Cardiac muscle cell (in vitro differentiated cells and primary cell): ENCODE results near the gene DSP. TPM values are rescaled to one million over a fixed set of nuclear protein-coding genes. Genes with fewer than 3 reads are reported as not detected.

Experiments used
- DNase-seq, 2 donors: peaks; one replicate each; pipeline versions ENCODE4 v3.0.0 to v3.0.0-alpha.2; 2010 to 2017; ENCODE audit warnings: low read depth in 1 of 2, low spot score in 1 of 2
- H3K27ac ChIP-seq: fragments of 200-600 bp; sonication (generic); 2 replicates; pipeline ENCODE4 v1.5.1; 2016
- H3K27me3 ChIP-seq: fragments of 200-600 bp; sonication (generic); 2 replicates; pipeline ENCODE4 v1.6.0; 2016; ENCODE audit warnings: control low read depth
- H3K36me3 ChIP-seq: fragments of 200-600 bp; sonication (generic); 2 replicates; pipeline ENCODE4 v1.5.1; 2016; ENCODE audit warnings: control low read depth
- H3K4me1 ChIP-seq: fragments of 200-600 bp; sonication (generic); 2 replicates; pipeline ENCODE4 v1.8.1; 2017; ENCODE audit warnings: low read depth, mild to moderate bottlenecking, mixed run types
- H3K4me3 ChIP-seq: fragments of 200-600 bp; sonication (generic); 2 replicates; pipeline ENCODE4 v1.5.1; 2016; ENCODE audit warnings: mild to moderate bottlenecking
- H3K9me3 ChIP-seq: fragments of 200-600 bp; sonication (generic); 2 replicates; pipeline ENCODE4 v1.5.1; 2017; ENCODE audit warnings: low read depth, mild to moderate bottlenecking, control low read depth
- polyA plus RNA-seq: library from polyadenylated mRNA; unstranded; fragments of >200 nt; fragmentation: Nextera tagmentation; extraction: Ambion mirVana; gene quantifications from 2 replicates; pipeline ENCODE4 v1.2.1, GENCODE V29; 2016
- total RNA-seq: library from RNA; depleted of rRNA; stranded (reverse); fragments of >200 nt; gene quantifications from 2 replicates; pipeline ENCODE4 v1.2.3, GENCODE V29; 2016
- TF ChIP-seq, protein P1 (sequence below): IDR thresholded peaks from 2 replicates; pipeline ENCODE4 v1.5.1; 2012; ENCODE audit warnings: low read depth, mild to moderate bottlenecking, low read length

The DSP gene
- total and polyA plus RNA-seq, 2 experiments from 2014 or later, result 154 to 362 TPM

DNA sequence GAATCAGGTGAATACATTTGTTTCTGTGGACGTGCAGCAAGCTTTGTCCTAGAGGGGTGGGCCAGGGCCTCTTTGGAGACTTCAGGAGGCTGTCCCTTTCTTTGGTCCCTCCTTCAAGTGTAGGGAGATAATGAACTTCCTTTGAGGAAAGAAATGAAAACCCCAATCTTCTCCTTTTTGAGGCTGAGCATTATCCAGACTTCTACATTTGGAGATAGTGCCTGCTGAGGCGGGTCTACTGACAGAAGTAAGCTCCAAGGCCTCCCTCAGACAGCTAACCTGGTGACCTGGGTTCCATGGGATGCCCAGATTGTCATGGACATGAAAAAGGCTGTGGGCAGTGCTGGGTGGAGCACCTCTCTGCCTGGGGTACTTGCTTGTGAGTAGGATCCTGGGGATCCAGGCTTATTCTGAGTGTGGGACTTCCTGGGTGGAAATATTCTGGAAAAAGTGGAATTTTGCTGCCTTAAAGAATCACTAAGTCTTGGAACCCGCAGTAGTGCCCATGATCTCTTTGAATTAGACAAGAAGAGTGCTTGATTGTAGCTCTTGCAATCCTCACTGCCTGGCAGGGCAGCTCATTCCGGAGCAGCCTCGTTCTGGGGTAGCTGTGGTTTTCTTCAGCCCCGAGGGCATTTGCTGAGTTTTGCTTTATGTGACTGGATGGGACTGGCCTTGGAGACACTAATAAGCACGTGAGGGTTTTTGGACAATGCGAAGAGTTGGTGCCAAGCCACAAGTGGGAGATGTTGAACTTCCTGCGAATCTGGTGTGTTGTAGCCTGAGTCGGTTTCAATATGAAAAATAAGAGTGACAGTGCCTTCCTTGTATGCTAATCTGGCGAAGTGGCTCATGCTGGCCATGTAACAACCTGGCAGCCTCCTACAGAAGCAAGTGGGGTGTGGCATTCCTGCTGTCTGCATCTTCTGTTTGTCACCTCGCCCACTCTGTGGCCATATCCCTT, 76.6 kb downstream of the DSP start:
- H3K9me3 ChIP-seq, result no peaks in the 10 kb centered on the region
- TF ChIP-seq, protein P1, sequence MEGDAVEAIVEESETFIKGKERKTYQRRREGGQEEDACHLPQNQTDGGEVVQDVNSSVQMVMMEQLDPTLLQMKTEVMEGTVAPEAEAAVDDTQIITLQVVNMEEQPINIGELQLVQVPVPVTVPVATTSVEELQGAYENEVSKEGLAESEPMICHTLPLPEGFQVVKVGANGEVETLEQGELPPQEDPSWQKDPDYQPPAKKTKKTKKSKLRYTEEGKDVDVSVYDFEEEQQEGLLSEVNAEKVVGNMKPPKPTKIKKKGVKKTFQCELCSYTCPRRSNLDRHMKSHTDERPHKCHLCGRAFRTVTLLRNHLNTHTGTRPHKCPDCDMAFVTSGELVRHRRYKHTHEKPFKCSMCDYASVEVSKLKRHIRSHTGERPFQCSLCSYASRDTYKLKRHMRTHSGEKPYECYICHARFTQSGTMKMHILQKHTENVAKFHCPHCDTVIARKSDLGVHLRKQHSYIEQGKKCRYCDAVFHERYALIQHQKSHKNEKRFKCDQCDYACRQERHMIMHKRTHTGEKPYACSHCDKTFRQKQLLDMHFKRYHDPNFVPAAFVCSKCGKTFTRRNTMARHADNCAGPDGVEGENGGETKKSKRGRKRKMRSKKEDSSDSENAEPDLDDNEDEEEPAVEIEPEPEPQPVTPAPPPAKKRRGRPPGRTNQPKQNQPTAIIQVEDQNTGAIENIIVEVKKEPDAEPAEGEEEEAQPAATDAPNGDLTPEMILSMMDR, result no peak
- H3K4me3 ChIP-seq, result no peak overlapping the region
- no peaks in the 10 kb centered on the region for H3K27me3 ChIP-seq
- H3K4me1 ChIP-seq, result no peaks in the 10 kb centered on the region
- peak in 1 of 2 donors; percentile 94 for DNase-seq
- H3K27ac ChIP-seq, result no peak overlapping the region
- peaks cover 5% of the 10 kb centered on the region for H3K36me3 ChIP-seq

DNA sequence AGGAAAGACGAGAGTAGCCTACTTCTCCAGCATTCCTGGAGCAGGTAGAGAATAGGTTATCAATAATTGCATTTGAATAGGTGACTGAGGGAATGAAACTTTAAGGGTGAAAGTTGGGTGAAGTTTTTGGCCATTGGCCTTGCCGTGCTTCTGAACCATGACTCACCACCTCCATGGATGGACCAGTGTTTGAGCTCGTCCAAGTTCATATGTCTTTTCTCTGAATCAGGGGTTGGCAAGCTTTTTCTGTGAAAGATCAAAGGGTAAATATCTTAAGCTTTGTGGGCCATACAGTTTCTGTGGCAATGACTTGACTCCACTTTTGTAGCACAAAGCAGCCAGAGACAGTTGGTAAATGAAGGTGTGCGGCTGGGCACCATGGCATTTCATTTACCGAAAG, 80.3 kb downstream of the DSP start:
- Histone ChIP-seq H3K27ac (no peak overlapping the region), H3K4me1 (no peaks in the 10 kb centered on the region), H3K36me3 (no peaks in the 10 kb centered on the region), H3K4me3 (no peak overlapping the region), H3K27me3 (no peaks in the 10 kb centered on the region), H3K9me3 (no peaks in the 10 kb centered on the region)
- no peak for DNase-seq
- TF ChIP-seq, protein P1, result no peak

DNA sequence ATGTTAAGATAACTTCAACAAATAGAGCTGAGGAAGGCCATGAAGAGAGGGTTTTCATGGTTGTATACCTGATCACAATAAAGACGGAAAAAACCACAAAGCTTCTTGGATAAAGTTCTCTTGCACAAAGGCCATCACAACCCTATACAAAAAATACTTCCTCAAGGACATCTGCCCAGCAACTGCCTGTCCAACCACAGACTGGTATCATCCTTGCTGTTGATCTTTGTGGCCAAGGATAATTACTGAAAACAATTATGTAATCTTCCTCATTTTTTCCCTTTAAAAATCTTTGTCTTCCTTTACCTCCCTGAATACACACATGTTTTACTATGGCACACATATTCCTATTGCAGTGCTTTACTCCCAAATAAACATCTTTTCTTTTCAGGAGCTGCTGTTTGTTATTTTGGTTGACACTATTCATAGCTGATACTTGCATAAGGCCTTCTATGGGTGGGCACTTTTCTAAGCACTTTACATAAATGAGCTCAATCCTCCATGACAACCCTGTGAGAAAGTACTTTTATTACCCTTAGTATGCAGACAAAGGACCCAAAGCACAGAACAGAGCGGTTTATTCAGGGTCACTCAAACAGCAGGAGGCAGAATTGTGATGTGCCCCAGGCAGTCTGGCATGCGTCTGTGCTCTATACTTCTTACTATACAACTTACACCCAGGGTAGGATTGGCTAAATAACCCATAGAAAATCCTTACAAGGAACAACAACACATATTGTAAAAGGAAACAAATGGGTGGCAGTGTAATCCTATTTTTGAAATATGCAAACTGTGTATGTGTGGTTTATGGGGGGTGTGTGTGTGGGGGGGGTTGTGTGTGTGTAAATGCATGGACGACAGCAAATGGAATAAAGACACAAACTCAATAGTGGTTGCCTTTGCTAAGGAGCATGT, 83.6 kb downstream of the DSP start:
- Histone ChIP-seq H3K36me3 (no peaks in the 10 kb centered on the region), H3K9me3 (no peaks in the 10 kb centered on the region), H3K27me3 (no peaks in the 10 kb centered on the region), H3K27ac (no peak overlapping the region), H3K4me3 (no peak overlapping the region), H3K4me1 (no peaks in the 10 kb centered on the region)
- TF ChIP-seq, protein P1, result no peak
- no peak for DNase-seq

DNA sequence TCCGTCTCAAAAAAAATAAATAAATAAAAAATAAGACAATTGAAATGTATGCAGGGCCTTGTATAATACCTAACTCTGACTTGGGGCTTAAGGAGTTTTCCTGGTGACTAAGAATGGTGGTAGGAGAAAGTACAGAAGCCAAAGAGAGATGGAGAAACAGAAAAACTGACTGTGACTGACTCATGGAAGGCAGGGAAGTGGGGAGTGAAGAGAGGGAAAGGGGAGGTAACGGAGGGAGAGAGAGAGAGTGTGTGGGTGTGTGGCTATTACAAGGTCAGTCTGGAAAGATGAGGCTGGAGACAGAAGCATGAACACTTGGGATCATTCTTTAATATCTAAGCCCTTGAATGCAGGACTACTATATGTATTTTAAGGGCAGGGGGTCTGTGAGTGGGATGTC, 87.0 kb downstream of the DSP start:
- DNase-seq, result peak in 1 of 2 donors; percentile 45
- no peaks in the 10 kb centered on the region for H3K36me3 ChIP-seq
- no peak overlapping the region for H3K27ac ChIP-seq
- no peaks in the 10 kb centered on the region for H3K9me3 ChIP-seq
- H3K27me3 ChIP-seq, result no peaks in the 10 kb centered on the region
- H3K4me1 ChIP-seq, result no peaks in the 10 kb centered on the region
- no peak overlapping the region for H3K4me3 ChIP-seq
- TF ChIP-seq, protein P1, result no peak

DNA sequence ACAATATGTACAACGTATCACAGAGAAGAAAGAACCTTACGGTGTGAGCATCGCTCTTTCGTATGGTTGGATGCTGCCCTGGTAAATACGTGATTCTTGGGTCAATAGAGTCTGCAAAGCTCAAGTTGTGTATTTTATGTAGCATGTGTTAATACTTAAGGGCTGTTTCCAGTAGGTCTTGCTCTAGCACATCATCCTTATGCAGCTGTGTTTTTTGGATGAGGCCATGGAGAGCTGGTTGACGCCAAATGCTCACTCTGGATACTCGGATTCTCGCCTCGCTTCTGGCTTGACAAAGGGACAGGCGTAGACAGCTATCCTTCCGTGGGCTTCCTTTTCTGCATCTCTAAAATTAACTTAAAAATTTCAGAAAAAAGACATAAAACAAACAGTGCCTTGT, 87.4 kb downstream of the DSP start:
- H3K9me3 ChIP-seq, result no peaks in the 10 kb centered on the region
- TF ChIP-seq, protein P1, result no peak
- H3K27me3 ChIP-seq, result no peaks in the 10 kb centered on the region
- no peak overlapping the region for H3K4me3 ChIP-seq
- no peak for DNase-seq
- H3K27ac ChIP-seq, result no peak overlapping the region
- H3K4me1 ChIP-seq, result no peaks in the 10 kb centered on the region
- H3K36me3 ChIP-seq, result no peaks in the 10 kb centered on the region
